Testis (tissue), 2 donors: ENCODE data around the gene PSD2.

Experiments
- POLR2A ChIP-seq: fragments of 450-650 bp; IDR thresholded peaks from one replicate; pipeline ENCODE4 v1.6.1; 2017; ENCODE audit warnings: antibody characterized with exemption, mild to moderate bottlenecking, moderate library complexity
- TF ChIP-seq, protein P1 (sequence below), 3 experiments: fragments of 450-650 bp in 2 of 3; fragments of 200-600 bp in 1 of 3; sonication (generic) in 1 of 3; IDR thresholded peaks; one replicate each; pipeline ENCODE4 v1.5.1; 2016 to 2019; ENCODE audit warnings: antibody characterized with exemption in 3 of 3, mild to moderate bottlenecking in 2 of 3, moderate library complexity in 1 of 3

DNA sequence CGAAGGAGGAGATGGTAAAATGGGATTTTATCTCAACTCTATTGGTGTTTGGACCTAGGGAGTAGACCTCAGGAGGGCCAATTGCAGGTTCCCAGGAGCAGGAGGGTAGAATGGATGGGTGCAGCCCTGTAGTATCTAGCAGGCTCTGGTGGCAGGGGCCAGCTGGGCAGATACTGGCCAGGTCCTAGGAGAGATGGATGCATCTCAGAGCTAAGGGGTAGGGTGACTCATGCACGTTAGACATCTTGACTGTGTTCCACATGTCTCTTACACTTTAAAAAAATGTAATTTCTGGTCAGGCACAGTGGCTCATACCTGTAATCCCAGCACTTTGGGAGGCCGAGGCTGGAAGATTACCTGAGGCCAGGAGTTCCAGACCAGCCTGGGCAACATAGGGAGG, 22.4 kb downstream of the PSD2 start:
- TF ChIP-seq, protein P1, sequence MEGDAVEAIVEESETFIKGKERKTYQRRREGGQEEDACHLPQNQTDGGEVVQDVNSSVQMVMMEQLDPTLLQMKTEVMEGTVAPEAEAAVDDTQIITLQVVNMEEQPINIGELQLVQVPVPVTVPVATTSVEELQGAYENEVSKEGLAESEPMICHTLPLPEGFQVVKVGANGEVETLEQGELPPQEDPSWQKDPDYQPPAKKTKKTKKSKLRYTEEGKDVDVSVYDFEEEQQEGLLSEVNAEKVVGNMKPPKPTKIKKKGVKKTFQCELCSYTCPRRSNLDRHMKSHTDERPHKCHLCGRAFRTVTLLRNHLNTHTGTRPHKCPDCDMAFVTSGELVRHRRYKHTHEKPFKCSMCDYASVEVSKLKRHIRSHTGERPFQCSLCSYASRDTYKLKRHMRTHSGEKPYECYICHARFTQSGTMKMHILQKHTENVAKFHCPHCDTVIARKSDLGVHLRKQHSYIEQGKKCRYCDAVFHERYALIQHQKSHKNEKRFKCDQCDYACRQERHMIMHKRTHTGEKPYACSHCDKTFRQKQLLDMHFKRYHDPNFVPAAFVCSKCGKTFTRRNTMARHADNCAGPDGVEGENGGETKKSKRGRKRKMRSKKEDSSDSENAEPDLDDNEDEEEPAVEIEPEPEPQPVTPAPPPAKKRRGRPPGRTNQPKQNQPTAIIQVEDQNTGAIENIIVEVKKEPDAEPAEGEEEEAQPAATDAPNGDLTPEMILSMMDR (IDR thresholded peaks at IDR 0.05), result no peak
- no peak for TF ChIP-seq POLR2A
